Activated T-cell treated with anti-CD3 and anti-CD28 coated beads for 24 hours (primary cell): Measurements from ENCODE around the gene ADPRHL1.

ENCODE experiments used
- DNase-seq: peaks from one replicate; pipeline ENCODE4 v3.0.0-alpha.2; 2020; ENCODE audit warnings: low read depth

Gene ADPRHL1

GRCh38 chr13:113367771-113368170 lies 85.5 kb downstream of the ADPRHL1 start:
- DNase-seq, result no peak

- DNase-seq, result no peak
Observed at GRCh38 chr13:113367020-113367560, 86.2 kb downstream of the ADPRHL1 start.

GRCh38 chr13:113365971-113366588 lies 87.2 kb downstream of the ADPRHL1 start:
- no peak for DNase-seq

GRCh38 chr13:113365583-113365970 lies 87.7 kb downstream of the ADPRHL1 start:
- no peak for DNase-seq

GRCh38 chr13:113364901-113365582 lies 88.2 kb downstream of the ADPRHL1 start:
- no peak for DNase-seq

GRCh38 chr13:113364311-113364889 lies 88.9 kb downstream of the ADPRHL1 start:
- DNase-seq, result no peak

- DNase-seq, result no peak
Observed at GRCh38 chr13:113361406-113361805, 91.9 kb downstream of the ADPRHL1 start.

GRCh38 chr13:113360446-113360845 lies 92.8 kb downstream of the ADPRHL1 start:
- DNase-seq, result no peak

GRCh38 chr13:113359571-113359970 lies 93.7 kb downstream of the ADPRHL1 start:
- no peak for DNase-seq

- no peak for DNase-seq
Observed at GRCh38 chr13:113358653-113359190, 94.6 kb downstream of the ADPRHL1 start.

GRCh38 chr13:113357529-113357928 lies 95.8 kb downstream of the ADPRHL1 start:
- DNase-seq, result no peak

GRCh38 chr13:113356596-113356995 lies 96.7 kb downstream of the ADPRHL1 start:
- no peak for DNase-seq

- DNase-seq, result no peak
Observed at GRCh38 chr13:113355621-113356020, 97.7 kb downstream of the ADPRHL1 start.

- no peak for DNase-seq
Observed at GRCh38 chr13:113354831-113355610, 98.3 kb downstream of the ADPRHL1 start.

GRCh38 chr13:113353254-113353653 lies 100.0 kb downstream of the ADPRHL1 start:
- no peak for DNase-seq

GRCh38 chr13:113351514-113352026 lies 101.7 kb downstream of the ADPRHL1 start:
- no peak for DNase-seq

- no peak for DNase-seq
Observed at GRCh38 chr13:113350938-113351335, 102.4 kb downstream of the ADPRHL1 start.

GRCh38 chr13:113350065-113350937 lies 103.0 kb downstream of the ADPRHL1 start:
- DNase-seq, result no peak
